ENCODE results near the gene NFATC2. TPM values are rescaled to one million over a fixed set of nuclear protein-coding genes. Genes with fewer than 3 reads are reported as not detected.

NFATC2 gene
- total RNA-seq, 4 donors from 2014 or later: 4.4 to 38.0 (median 13.6) TPM

DNA sequence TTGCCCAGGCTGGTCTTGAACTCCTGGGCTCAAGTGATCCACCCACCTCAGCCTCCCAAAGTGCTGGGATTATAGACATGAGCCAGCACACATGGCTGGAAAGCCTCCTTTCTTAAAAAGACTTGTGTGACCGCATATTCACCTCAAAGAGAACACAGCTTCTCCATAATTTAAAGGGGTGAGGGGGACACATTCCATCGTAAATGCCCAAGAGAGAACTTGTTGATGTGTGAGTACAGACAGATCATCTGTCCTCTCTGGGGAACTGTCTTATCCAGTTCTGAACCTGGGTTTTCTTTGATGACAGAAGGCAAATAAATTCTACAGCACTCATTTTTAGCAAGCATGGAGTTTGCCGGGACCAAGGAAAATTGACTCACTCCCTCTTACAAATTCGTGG lies 47.2 kb downstream of the NFATC2 start:
- no peak overlapping the region for H3K27ac ChIP-seq
- no peaks in the 10 kb centered on the region for H3K27me3 ChIP-seq
- no peaks in the 10 kb centered on the region for H3K36me3 ChIP-seq
- no peak overlapping the region for H3K4me3 ChIP-seq
- H3K9me3 ChIP-seq: no peaks in the 10 kb centered on the region
- DNase-seq: no peak
- TF ChIP-seq POLR2A (IDR thresholded peaks at IDR 0.05): no peak
- TF ChIP-seq, protein P1, sequence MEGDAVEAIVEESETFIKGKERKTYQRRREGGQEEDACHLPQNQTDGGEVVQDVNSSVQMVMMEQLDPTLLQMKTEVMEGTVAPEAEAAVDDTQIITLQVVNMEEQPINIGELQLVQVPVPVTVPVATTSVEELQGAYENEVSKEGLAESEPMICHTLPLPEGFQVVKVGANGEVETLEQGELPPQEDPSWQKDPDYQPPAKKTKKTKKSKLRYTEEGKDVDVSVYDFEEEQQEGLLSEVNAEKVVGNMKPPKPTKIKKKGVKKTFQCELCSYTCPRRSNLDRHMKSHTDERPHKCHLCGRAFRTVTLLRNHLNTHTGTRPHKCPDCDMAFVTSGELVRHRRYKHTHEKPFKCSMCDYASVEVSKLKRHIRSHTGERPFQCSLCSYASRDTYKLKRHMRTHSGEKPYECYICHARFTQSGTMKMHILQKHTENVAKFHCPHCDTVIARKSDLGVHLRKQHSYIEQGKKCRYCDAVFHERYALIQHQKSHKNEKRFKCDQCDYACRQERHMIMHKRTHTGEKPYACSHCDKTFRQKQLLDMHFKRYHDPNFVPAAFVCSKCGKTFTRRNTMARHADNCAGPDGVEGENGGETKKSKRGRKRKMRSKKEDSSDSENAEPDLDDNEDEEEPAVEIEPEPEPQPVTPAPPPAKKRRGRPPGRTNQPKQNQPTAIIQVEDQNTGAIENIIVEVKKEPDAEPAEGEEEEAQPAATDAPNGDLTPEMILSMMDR (IDR thresholded peaks at IDR 0.05): no peak
- peaks cover 0 to 34% (median 8%) of the 10 kb centered on the region in 4 donors for H3K4me1 ChIP-seq

GRCh38 chr20:51494241-51495110 lies 48.0 kb downstream of the NFATC2 start:
- TF ChIP-seq, protein P1 (IDR thresholded peaks at IDR 0.05): no peak
- TF ChIP-seq POLR2A (IDR thresholded peaks at IDR 0.05): no peak
- peaks cover 0 to 34% (median 8%) of the 10 kb centered on the region in 4 donors for H3K4me1 ChIP-seq
- H3K4me3 ChIP-seq: no peak overlapping the region
- H3K27me3 ChIP-seq: no peaks in the 10 kb centered on the region
- no peaks in the 10 kb centered on the region for H3K9me3 ChIP-seq
- DNase-seq: peak in 1 of 3 donors; percentile 37
- H3K36me3 ChIP-seq: no peaks in the 10 kb centered on the region
- H3K27ac ChIP-seq: peak overlapping the region in 1 of 4 donors; percentile 65

- H3K4me3 ChIP-seq: no peak overlapping the region
- H3K27me3 ChIP-seq: no peaks in the 10 kb centered on the region
- H3K4me1 ChIP-seq: peaks cover 0 to 34% (median 7%) of the 10 kb centered on the region in 4 donors
- no peak overlapping the region for H3K27ac ChIP-seq
- H3K36me3 ChIP-seq: no peaks in the 10 kb centered on the region
- DNase-seq: no peak
- TF ChIP-seq POLR2A (IDR thresholded peaks at IDR 0.05): no peak
- TF ChIP-seq, protein P1 (IDR thresholded peaks at IDR 0.05): no peak
- H3K9me3 ChIP-seq: no peaks in the 10 kb centered on the region
Measured at GRCh38 chr20:51493346-51493791, 49.1 kb downstream of the NFATC2 start.

GRCh38 chr20:51492167-51493092 lies 50.1 kb downstream of the NFATC2 start:
- peak in 1 of 3 donors; percentile 58 for DNase-seq
- TF ChIP-seq POLR2A (IDR thresholded peaks at IDR 0.05): no peak
- TF ChIP-seq, protein P1 (IDR thresholded peaks at IDR 0.05): no peak
- Histone ChIP-seq H3K4me1 (peaks cover 0 to 32% (median 6%) of the 10 kb centered on the region in 4 donors), H3K36me3 (no peaks in the 10 kb centered on the region), H3K4me3 (peak overlapping the region in 2 of 4 donors; percentile 5 to 25), H3K27me3 (no peaks in the 10 kb centered on the region), H3K27ac (peak overlapping the region in 3 of 4 donors; percentile 1 to 14 (median 12)), H3K9me3 (no peaks in the 10 kb centered on the region)

DNA sequence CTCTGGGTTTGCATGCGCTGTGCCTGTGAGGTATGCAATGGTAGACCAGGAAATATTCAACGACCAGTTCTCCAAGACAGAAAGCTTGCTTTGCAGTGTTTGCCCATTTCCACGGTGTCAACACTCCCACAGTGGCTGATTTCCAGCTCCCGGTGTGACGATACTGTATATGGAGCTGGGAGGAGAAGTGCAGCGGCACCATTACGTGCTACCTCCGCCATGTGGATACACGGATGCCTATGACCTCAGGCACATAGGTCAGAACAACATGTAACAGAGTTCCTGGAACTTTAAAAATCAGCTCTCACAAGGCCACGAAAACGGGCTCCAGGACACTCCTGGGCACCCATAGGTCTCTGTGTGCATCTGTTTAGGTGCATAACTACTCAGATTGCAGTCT lies 51.1 kb downstream of the NFATC2 start:
- Histone ChIP-seq H3K9me3 (no peaks in the 10 kb centered on the region), H3K36me3 (no peaks in the 10 kb centered on the region), H3K4me1 (peaks cover 0 to 23% (median 0%) of the 10 kb centered on the region in 4 donors), H3K27me3 (no peaks in the 10 kb centered on the region), H3K4me3 (no peak overlapping the region), H3K27ac (no peak overlapping the region)
- DNase-seq: no peak
- TF ChIP-seq, protein P1 (IDR thresholded peaks at IDR 0.05): no peak

Data from Peyer's patch (tissue), 4 donors.